Esophagus squamous epithelium (tissue), 4 donors: ENCODE data around the gene PLA2R1.

Experiments used
- POLR2A ChIP-seq, 4 donors: fragments of 450-650 bp; IDR thresholded peaks; one replicate each; pipeline ENCODE4 v1.6.1; 2017; ENCODE audit warnings: antibody characterized with exemption in 4 of 4, mild to moderate bottlenecking in 4 of 4, moderate library complexity in 3 of 4
- TF ChIP-seq, protein P1 (sequence below), 6 experiments: fragments of 450-650 bp in 4 of 6; fragments of 200-600 bp in 2 of 6; sonication (generic) in 2 of 6; IDR thresholded peaks; one replicate each; pipeline ENCODE4 v1.5.1; 2016 to 2019; ENCODE audit warnings: antibody characterized with exemption in 6 of 6, mild to moderate bottlenecking in 4 of 6, moderate library complexity in 4 of 6

DNA sequence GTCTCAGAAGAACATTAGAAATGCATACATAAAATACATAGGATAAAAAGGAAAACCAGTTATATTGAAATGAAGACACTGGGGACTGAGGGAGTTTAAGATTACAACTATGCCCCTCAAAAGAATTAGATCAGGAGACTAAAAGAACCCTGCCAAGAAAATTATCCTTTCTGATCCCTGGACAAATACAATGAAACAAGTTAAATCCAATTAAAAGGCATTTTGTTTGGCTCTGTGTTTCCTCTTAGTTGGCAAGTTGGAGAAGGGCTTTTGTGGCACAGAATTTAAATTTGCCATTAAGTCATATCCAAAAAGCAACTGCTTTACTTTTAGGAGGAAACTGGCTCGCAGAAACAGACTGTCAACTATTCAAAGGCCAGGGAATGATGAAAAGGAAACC lies 165.3 kb downstream of the PLA2R1 start:
- TF ChIP-seq, protein P1, sequence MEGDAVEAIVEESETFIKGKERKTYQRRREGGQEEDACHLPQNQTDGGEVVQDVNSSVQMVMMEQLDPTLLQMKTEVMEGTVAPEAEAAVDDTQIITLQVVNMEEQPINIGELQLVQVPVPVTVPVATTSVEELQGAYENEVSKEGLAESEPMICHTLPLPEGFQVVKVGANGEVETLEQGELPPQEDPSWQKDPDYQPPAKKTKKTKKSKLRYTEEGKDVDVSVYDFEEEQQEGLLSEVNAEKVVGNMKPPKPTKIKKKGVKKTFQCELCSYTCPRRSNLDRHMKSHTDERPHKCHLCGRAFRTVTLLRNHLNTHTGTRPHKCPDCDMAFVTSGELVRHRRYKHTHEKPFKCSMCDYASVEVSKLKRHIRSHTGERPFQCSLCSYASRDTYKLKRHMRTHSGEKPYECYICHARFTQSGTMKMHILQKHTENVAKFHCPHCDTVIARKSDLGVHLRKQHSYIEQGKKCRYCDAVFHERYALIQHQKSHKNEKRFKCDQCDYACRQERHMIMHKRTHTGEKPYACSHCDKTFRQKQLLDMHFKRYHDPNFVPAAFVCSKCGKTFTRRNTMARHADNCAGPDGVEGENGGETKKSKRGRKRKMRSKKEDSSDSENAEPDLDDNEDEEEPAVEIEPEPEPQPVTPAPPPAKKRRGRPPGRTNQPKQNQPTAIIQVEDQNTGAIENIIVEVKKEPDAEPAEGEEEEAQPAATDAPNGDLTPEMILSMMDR (IDR thresholded peaks at IDR 0.05) = no peak
- no peak for TF ChIP-seq POLR2A (IDR thresholded peaks at IDR 0.05)
